Fibroblast of pulmonary artery (primary cell): ENCODE data around the gene NXT1.
"Not testable (repeated sequence)": the region's sequence is repeated elsewhere in the genome, so short reads cannot be mapped to it uniquely, and the experiment has no call there.

ENCODE experiments used
- DNase-seq: peaks from one replicate; pipeline ENCODE4 v3.0.0-alpha.2; 2010; ENCODE audit warnings: low read depth
- H3K4me3 ChIP-seq: replicated peaks from 2 replicates; pipeline ENCODE4 v1.5.1; 2011; ENCODE audit warnings: low read depth, mild to moderate bottlenecking, control low read depth, low read length, moderate library complexity
- CTCF ChIP-seq: IDR thresholded peaks from 2 replicates; pipeline ENCODE4 v1.5.1; 2011; ENCODE audit warnings: mild to moderate bottlenecking, control low read depth, low read length, inconsistent platforms; ENCODE audit errors: missing control alignments

Gene NXT1

GRCh38 chr20:23305098-23305497, 45.5 kb upstream of the NXT1 start:
- no peak overlapping the region for H3K4me3 ChIP-seq
- DNase-seq: peak; percentile 69
- no peak for TF ChIP-seq CTCF

DNA sequence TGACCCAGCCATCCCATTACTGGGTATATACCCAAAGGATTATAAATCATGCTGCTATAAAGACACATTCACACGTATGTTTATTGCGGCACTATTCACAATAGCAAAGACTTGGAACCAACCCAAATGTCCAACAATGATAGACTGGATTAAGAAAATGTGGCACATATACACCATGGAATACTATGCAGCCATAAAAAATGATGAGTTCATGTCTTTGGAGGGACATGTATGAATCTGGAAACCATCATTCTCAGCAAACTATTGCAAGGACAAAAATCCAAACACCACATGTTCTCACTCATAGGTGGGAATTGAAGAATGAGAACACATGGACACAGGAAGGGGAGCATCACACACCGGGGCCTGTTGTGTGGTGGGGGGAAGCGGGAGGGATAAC, 43.2 kb upstream of the NXT1 start:
- not testable (repeated sequence) for H3K4me3 ChIP-seq, DNase-seq

- TF ChIP-seq CTCF: no peak
- no peak overlapping the region for H3K4me3 ChIP-seq
- no peak for DNase-seq
Measured at GRCh38 chr20:23308024-23308423, 42.6 kb upstream of the NXT1 start.

DNA sequence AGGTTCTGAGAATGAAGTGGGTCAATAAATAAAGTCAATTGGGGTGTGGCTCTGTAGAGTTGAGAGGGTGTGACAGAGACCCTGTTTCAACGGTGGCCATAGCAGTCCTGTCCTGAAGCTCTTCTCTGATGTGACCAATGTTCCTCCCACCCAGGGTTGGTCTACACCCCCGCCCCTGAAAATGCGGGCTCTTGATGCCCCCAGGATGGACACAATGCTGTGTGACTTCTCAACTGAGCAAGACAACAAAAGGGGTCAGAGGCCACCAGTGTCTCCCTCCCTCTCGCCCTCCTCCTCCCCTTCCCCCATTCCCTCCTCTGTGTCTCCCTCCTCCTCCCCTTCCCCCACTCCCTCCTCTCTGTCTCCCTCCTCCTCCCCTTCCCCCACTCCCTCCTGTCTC, 41.7 kb upstream of the NXT1 start:
- H3K4me3 ChIP-seq: no peak overlapping the region
- DNase-seq: no peak
- no peak for TF ChIP-seq CTCF

GRCh38 chr20:23309781-23310180, 40.8 kb upstream of the NXT1 start:
- DNase-seq: no peak
- H3K4me3 ChIP-seq: no peak overlapping the region
- TF ChIP-seq CTCF: no peak

GRCh38 chr20:23311947-23312506, 38.6 kb upstream of the NXT1 start:
- DNase-seq: no peak
- no peak for TF ChIP-seq CTCF
- H3K4me3 ChIP-seq: no peak overlapping the region

DNA sequence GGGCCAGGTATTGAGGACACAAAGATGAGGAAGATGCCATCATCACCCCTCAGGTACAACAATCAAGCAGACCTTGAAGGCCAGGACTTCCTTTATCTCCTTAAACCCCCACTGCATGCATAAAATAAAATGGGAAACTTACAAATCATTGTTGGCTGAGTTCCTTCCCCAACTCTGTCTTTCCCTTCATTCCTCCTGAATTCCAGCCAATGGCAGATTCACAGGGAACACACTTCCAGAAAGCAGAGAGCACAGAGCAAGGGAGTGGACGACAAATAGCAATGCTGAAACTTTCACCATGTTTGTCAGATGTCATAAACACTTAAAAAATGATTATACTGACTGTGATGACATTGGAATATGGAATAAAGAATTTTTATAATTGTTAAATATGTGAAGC, 37.3 kb upstream of the NXT1 start:
- H3K4me3 ChIP-seq: no peak overlapping the region
- TF ChIP-seq CTCF: no peak
- DNase-seq: no peak

GRCh38 chr20:23314699-23315098, 35.9 kb upstream of the NXT1 start:
- no peak for TF ChIP-seq CTCF
- H3K4me3 ChIP-seq: no peak overlapping the region
- no peak for DNase-seq
